Right hindlimb (tissue), 1 donor: ENCODE data around the gene CSNK2A1.

ENCODE experiments used
- DNase-seq: peaks from one replicate; pipeline ENCODE4 v3.0.0-alpha.2; 2018

Gene CSNK2A1

DNA sequence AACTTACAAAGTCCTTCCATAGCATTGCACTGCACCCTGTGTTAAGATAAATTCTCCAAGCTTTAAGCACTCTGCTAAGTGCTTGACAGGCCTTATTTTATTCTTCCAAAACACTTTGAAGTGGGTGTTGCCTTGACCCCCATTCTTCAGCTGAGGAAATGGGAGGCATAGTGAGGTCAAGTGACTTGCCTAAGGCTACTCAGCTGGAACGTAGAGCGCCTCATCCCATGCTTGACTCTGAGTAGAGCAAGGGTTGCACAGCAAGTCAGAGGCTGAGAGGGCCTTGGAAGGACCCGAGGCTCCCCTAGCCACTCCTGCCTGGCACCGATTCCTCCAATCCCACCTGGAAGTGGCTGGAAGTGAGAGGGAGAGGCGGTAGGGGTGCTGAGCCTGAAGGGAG is 19.6 kb upstream of the CSNK2A1 start:
- no peak for DNase-seq

DNA sequence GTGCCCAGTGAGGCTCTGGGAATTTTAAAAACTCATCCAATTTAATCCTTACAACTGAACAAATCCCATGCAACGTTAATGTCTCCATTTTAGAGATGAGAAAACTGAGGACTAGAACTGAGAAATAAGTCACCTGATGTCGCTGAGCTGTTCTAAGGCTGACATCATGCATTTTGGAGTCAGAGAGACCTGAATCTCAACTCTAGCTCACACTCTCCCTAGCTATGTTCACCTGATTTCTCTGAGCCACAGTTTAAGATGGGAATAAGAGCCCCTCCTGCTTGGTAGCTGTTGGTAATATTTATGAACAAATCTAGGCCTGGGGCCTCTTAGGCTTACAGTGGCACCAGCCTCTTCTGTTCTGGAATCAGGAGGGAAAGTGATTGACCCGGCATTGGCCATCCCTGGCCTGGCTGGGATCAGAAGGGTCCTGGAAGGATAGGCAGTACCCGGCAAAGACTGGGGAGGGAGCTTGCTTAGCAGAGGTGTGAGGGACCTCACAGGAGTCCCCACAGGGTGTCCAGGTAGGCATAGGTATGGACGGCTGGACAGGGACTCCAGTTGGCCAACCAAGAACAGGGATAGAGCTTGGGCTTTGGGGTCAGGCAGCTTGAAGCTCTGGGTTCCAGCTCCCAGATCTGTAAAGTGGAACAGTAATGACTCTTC is 18.8 kb upstream of the CSNK2A1 start:
- no peak for DNase-seq

DNA sequence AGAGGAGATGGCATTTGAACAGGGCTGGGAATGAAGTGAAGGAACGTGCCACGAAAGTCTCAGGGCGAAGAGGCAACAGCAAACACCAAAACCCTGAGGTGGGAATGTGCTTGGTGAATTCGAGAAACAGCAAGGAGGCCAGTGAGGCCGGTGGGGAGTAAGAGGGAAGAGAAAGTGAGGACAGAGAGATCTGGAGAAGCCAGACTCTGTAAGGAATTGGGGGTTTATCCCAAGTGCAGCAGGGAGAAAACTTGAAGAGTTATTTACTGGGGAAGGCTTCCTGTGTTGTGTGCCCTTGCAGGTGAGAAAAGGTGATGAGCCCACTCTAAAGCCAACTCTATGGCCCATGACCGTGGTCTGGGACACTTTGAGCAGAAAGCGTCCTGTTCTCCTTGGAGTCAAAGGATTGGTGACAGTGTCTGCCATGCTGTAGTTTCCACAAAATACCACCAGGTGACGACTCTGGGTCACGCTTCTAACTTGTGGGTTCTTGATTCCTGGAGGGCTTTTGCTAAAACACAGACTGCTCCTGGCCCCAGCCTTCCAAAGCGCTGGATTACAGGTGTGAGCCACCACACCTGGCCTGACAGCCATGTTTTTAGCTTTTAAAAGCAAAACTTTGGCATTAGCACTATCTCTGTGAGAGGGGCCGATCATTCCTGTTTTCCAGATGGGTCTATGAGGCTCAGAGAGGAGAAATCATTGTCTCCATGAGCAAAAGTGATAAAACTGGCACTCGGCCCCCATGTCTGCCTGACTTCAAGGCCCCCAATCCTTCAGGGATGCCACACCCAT is 18.0 kb upstream of the CSNK2A1 start:
- DNase-seq = peak; percentile 76

DNA sequence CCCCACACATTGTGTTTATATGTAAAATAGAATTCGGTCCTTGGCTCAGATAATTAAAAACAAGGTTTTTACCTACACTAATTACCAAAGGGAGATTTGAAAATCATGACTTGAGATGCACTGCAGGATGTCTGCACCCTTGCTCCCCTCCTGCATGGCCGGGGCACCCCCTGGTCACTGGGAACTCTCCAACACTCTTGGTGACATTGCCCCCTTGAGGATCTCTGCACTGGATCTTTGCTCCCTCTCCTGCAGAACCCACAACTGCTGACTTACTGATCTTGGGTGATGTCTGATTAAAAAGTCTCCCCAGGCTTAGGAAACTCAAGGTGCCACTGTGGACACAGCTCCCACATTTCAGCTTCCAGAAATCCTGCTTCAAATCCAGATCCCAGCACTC is 17.1 kb upstream of the CSNK2A1 start:
- no peak for DNase-seq

DNA sequence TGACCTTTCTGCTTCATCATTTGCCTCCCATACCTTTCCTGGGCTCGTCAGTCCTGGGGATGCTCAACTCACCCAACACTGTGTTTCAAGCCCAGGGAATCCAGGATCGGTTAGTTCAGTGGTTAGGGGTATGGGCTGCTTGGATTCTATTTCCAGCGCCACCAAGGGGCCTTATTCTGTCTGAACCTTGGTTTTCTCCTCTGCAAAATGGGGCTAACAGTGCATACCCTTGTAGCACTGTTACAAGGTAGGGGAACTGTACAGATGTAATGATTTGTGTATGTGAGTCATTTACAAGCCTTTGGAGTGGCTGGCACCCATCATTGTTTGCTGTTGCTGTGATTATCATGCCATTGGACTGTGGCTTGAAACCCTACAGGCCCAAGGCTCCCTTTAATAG is 14.5 kb upstream of the CSNK2A1 start:
- no peak for DNase-seq

DNA sequence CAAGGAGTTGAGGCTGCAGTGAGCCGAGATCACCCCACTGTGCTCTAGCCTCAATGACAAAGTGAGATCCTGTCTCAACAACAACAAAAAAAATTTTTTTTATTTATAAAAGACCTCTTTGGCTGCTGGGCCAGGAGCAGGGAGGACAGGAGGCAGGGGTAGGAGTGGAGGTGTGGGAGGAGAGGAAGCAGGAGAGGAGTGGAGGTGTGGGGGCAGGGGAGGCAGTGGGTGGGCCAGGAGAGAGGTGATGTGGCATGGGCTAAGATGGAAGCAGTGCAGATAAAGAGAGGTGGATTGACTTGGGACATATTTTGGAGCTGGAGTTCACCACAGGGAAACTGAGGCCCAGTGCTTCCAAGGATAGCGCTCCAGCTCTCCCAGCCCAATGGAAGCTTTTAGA is 13.4 kb upstream of the CSNK2A1 start:
- no peak for DNase-seq

DNA sequence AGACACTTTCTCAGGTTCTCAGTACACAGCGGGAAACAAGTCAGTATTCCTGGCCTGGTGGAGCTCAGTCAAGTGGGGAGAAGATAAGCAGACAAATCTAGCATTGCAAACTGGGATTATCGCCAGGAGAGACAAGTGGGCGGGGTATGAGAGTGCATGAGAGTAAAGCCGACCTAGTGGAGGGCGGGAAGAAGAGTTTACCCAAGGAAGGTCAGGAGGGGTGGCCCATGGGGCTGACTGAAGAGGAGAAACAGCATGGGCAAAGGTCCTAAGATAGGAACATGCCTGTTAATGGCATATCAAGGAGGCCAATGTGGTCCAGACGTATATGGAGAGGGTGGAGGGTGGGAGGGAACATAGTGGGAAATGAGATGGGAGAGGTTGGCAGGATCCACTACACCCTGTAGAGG is 12.4 kb upstream of the CSNK2A1 start:
- DNase-seq = no peak

DNA sequence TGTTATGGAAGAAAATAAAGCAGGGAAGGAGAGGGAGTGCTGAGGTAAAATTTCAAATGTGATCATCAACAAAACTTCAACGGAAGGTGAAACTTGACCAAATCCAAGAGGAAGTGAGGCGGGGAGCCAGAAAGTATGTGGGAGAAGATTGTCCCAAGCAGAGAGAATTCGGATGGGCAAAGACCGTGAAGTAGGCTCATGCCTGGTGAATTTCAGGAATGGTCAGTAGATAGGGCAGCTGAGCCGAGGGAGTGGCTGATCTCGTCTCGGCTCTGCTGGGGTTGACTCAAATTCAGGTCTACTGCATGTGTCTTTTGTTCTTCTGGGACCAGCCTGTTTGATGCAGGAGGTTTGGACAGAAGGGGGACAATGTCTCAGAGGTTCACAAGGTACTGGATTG is 7.0 kb upstream of the CSNK2A1 start:
- DNase-seq = no peak

DNA sequence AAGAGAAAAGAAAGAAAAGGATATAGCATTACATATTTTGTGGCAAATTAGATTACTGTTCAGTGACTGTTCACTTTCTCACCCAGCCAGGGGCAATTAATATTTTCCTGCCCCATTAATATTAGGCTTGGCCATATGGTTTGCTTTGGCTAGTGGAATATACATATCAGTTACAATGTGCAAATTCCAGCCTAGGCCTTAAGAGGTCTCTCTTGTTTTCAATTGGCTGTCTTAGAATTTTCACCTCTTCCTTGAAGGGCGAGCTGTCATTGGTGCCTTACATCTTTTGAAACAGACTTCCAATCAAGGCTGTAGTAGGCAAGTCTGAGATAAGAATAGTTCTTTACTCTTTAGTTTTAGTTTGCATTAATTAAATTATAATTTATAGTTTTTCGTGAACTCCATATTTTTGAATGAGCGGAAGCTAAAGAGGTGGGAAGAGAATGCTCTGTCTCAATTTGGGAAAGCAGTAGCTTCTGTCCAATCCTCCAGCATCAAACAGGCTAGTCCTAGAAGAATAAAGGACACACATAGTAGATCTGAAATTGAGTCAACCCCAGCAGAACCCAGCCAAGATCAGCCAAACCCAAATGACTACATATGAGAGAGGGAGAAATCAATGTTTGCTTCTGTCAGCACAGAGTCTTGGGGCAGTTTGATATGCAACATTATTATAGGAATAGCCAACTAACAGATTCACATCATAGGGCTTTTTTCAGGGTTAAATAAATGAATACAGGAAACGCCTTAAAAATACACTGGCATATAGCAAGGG is 6.3 kb upstream of the CSNK2A1 start:
- no peak for DNase-seq

DNA sequence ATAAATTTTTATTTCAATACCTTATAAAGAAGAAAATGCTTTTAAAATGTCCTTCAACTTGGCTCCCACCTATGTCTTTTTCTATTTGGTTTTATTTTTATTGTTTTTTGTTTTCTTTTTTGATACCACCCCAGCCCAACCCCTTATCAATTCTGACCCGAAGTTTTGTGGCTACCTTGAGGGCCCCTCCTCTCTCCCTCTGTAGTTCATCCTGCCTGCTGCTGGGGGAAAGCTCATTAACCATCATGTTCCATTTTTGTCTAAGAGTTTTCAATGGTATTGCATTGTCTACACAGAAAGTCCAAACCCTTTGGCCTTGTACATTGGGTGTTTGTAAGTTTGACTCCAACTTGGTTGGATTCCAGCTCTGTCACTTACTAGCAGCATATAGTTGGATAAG is 5.3 kb upstream of the CSNK2A1 start:
- no peak for DNase-seq

DNA sequence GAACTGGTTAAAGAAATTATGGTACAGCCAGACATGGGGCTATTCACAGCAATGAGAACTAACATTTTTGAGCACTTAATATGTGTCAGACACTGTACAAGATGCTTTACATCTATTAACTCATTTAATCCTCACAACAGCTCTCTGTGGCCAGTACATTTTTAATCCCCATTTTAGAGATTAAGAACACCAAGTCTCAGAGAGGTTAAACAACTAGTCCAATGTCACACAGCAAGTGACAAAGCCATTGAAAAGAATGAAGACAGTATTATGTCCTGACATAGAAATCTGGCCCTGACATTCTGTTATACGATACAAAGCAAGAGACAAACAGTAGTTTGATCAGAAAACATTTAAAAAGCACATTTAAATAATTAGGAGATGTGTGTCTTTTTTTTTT is 3.8 kb upstream of the CSNK2A1 start:
- no peak for DNase-seq

DNA sequence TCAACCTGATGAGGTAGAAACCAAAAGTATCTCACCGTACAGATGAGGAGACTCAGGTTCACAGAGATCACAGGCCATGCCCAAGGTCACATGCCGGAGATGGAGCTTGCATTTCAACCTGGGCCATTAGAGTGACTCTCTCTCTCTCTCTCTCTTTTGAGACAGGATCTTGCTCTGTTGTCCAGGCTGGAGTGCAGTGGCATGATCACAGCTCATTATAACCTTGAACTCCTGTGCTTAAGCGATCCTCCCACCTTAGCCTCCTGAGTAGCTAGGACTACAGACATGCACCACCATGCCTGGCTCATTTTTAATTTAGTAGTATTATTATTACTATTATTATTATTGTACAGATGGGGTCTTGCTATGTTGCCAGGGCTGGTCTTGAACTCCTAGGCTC is 2.8 kb upstream of the CSNK2A1 start:
- DNase-seq = no peak

DNA sequence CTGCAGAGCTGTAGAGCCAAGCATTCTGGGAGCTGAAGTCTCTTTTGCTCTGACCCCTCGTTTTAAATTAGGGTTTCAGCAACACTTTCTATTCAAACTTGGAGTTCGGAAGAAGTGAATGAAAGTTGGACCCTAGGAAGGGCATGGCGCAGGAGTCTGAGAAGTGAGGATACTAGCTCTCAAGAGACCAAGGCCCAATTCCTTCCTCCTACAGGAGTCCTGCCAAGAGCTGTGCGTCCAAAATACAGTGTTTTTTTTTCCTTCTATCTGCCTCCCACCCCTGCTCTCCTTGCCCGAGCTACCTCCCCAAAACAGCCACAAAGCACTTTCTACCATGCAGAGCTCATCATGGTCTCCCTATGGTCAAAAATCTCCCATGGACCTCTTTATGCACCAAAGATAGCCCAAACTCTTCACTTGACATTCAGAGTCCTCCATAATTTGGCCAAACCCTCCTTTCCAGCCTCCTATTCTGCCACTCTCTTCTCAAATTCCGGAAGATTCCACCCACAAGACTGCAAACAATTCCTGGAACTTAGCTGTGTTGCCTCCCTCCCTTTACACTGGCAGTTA is 649 bp upstream of the CSNK2A1 start:
- DNase-seq = no peak

DNA sequence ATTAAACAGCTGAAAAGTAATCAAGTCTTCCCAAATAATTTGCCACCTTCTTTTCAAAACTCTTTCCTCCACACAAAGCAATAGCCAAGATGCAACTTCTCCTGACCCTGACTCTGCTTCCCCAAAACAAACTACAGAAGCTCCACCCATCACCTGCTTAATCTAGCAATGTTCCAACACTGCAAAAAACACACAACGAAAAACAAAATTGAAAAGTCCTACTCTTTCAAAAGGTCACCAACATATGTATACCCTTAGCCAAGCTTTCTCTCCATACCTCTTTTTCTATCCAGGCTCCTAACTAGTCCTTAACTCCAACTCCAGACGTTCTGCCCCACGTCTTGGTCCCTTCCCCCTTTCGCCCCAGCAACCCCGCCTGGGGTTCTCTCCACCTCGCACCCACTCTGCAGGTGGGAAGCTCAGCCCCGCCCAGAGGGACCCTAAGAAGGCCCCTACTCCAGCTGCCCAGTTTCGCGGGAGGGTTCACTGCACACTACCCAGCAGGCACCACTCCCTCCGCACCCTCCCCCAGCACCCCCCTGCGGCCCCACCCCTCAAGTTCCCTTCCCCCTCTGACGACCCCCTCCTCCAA is 717 bp downstream of the CSNK2A1 start:
- DNase-seq = peak; percentile 36

DNA sequence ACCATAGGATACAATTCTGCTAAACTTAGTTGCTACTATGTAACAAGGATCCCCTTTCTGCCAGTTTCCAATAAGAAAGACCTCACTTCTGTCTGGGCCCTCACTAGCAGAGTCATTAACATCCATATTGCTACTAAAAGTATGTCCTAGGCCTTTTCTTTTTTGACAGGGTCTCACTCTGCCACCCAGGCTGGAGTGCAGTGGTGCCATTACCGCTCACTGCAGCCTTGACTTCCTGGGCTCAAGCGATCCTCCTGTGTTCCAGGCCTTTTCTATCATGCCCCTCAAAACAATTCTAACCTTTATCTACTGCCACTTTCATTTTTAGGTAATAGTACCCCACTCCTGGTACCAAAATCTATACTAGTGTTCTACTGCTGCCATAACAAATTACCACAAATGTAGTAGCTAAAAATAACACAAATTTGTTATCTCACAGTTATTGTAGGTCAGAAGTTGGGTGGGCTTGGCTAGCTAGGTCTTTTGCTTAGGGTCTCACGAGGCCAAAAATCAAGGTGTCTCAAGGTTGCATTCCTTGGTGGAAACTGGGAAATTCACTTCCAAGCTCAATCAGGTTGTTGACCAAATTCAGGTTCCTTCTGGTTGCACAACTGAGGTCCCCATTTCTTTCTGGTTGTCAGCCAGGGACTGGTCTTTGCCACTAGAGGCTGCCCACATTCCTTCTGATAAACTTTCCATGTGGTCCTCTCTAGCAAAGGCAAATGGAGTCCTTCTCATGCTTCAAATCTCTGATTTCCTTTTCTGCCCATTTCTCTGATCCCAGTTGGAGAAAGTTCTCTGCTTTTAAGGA is 3.0 kb downstream of the CSNK2A1 start:
- DNase-seq = no peak

DNA sequence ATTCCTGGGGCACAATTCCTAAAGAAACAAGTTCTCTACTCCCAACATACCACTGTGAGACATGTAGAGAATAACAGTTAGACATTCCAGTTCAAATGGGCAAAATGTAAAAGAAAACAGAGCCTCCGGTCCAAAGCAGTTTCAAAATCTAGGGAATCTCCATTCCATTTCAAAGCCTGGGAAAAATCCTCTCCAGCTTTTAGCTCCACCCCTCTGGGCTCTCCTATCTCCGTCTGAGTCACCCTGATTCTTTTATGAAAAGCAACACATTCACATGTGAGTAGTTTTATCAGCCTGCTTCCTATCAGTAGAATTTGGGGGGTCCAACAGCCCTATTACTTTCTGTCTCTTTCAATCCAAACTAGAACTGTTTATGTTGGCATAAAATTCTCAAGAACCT is 3.7 kb downstream of the CSNK2A1 start:
- no peak for DNase-seq

DNA sequence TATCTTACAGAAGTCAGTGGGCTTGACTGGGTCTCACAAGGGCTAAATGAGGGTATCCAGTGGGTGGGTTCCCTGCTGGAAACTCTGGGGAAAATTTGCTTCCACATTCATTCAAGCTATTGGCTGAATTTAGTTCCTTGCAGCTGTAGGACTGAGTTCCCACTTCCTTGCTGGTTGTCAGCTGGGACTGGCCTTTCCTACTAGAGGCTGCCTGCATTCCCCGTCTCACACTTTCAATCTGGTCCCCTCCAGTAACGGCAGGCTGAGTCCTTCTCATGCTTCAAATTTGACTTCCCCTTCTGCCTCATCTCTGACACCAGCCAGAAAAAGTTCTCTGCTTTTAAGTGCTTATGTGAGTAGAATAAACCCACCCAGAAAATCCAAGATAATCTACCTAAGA is 4.4 kb downstream of the CSNK2A1 start:
- DNase-seq = no peak

DNA sequence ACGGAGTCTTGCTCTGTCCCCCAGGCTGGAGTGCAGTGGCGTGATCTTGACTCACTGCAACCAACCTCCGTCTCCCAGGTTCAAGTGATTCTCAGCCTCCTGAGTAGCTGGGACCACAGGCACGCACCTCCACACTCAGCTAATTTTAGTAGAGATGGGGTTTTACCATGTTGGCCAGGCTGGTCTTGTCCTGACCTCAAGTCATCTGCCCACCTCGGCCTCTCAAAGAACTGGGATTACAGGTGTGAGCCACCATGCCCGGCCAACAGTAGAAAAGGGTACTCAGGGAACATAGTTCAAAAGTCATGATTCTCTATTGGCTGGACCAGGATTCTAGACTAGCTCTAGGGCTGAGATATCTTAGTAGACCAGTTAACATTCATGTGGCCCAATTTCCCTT is 5.6 kb downstream of the CSNK2A1 start:
- DNase-seq = no peak

DNA sequence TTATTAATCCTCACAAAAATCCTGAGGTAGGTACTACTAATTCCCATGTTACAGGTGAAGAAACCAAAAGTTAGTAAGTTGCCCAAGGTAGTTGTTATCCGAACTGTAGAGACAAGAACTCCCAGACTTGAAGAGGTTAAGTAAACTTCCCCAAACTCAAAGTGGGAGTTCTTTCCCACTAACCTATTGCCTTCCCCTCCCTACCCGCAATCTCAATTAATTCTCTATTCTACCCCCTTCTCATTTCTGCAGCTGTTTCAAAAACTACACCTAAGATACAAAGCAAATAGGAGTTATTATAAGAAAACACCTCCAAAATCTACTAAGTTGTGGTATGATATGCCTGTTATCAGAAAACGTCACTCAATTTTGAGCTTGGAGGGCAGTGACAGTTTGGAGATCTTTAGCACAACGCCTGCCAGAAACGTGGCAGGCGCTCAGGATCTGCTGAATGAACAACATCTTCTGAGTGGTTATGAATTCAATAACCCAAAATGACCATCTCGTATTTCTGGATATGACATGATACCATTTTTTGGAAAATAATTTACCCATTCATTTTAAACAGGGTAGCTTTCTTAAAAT is 7.1 kb downstream of the CSNK2A1 start:
- no peak for DNase-seq

DNA sequence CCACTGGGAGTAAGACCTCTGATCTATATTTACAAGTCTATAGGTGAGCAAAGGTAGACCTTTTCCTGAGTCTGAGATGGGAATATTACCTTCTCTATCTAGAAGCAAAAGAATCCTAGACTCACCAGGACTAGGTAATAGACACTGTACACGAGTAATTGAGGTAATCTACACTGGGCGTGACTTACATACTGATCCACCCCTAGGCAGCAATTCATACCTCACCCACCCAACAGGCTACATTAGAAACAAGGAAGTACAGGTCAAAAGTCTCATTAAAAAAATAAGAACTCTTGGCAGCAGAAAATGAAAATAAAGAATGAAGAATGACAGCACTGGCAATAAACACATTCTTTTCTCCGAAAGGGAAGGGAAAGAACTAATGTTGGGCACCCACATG is 7.6 kb downstream of the CSNK2A1 start:
- DNase-seq = no peak

DNA sequence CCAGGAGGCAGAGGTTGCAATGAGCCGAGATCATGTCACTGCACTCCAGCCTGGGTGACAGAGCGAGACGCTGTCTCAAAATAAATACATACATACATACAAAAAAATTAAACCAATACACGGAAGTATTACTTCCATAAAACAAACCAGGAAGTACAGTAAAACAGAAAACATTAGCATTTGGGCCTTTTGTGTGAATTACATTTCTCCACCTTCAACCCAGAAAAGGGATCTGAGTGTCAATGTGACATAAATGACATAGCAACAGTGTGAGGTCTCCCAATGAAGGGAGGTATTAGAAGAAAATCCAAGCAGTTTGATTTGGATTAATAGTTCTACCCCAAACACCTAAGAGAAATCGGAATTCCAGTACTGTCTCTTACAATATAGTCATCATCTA is 10.1 kb downstream of the CSNK2A1 start:
- DNase-seq = no peak

DNA sequence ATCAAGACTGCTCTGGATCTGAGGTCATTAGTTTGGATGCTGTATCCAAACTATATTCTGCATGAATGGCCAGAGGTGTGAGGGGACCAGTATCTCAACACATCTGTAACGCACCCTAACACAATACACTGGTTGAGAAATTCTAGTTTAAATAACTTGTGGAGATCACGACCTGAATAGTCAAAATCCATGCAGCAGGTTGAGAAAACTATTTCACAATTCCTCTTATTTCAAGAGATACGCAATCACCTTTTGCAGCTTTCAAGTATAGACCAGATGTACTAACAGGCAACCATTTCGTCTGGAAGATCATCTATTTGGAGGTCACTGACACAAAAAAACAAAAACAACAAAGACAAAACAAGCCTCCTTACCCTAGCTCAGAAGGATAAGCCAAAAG is 11.1 kb downstream of the CSNK2A1 start:
- no peak for DNase-seq
